Measurements from ENCODE around the gene SLC26A6. TPM values are rescaled to one million over a fixed set of nuclear protein-coding genes. Genes with fewer than 3 reads are reported as not detected.
A peak's percentile ranks its signal among the peaks of the same experiment; 100 is the strongest.

Gene SLC26A6
- total and polyA plus RNA-seq, 2 of the 13 experiments (the other 11 are each of a cell fraction or from before 2014, with no cell fraction given), result 40.7 to 184 TPM

GRCh38 chr3:48623851-48624547 lies 11.3 kb downstream of the SLC26A6 start (continued):
- TF ChIP-seq ZNF318 (CRISPR knock-in tag; IDR thresholded peaks at IDR 0.05) (no peak), YEATS2 (CRISPR knock-in tag; IDR thresholded peaks at IDR 0.05; ENCODE audit: borderline replicate concordance) (no peak), LCORL (IDR thresholded peaks at IDR 0.05) (no peak), LCORL (CRISPR knock-in tag; IDR thresholded peaks at IDR 0.05) (peak; percentile 56; the same call in 1 of the 2 replicates), FOSL1 (CRISPR knock-in tag; IDR thresholded peaks at IDR 0.05; ENCODE audit: borderline replicate concordance) (no peak), ZBTB8A (CRISPR knock-in tag; IDR thresholded peaks at IDR 0.05; ENCODE audit: borderline replicate concordance, low read depth) (no peak), HOXA3 (CRISPR knock-in tag; IDR thresholded peaks at IDR 0.05) (no peak), SIN3A (IDR thresholded peaks at IDR 0.05; ENCODE audit: borderline replicate concordance, low read depth, low read length) (no peak; the same call in 1 of the 2 replicates), RFXAP (CRISPR knock-in tag; IDR thresholded peaks at IDR 0.05; ENCODE audit: borderline replicate concordance) (no peak), RARA (CRISPR knock-in tag; IDR thresholded peaks at IDR 0.05) (peak; percentile 55)
- TF ChIP-seq, protein P1, sequence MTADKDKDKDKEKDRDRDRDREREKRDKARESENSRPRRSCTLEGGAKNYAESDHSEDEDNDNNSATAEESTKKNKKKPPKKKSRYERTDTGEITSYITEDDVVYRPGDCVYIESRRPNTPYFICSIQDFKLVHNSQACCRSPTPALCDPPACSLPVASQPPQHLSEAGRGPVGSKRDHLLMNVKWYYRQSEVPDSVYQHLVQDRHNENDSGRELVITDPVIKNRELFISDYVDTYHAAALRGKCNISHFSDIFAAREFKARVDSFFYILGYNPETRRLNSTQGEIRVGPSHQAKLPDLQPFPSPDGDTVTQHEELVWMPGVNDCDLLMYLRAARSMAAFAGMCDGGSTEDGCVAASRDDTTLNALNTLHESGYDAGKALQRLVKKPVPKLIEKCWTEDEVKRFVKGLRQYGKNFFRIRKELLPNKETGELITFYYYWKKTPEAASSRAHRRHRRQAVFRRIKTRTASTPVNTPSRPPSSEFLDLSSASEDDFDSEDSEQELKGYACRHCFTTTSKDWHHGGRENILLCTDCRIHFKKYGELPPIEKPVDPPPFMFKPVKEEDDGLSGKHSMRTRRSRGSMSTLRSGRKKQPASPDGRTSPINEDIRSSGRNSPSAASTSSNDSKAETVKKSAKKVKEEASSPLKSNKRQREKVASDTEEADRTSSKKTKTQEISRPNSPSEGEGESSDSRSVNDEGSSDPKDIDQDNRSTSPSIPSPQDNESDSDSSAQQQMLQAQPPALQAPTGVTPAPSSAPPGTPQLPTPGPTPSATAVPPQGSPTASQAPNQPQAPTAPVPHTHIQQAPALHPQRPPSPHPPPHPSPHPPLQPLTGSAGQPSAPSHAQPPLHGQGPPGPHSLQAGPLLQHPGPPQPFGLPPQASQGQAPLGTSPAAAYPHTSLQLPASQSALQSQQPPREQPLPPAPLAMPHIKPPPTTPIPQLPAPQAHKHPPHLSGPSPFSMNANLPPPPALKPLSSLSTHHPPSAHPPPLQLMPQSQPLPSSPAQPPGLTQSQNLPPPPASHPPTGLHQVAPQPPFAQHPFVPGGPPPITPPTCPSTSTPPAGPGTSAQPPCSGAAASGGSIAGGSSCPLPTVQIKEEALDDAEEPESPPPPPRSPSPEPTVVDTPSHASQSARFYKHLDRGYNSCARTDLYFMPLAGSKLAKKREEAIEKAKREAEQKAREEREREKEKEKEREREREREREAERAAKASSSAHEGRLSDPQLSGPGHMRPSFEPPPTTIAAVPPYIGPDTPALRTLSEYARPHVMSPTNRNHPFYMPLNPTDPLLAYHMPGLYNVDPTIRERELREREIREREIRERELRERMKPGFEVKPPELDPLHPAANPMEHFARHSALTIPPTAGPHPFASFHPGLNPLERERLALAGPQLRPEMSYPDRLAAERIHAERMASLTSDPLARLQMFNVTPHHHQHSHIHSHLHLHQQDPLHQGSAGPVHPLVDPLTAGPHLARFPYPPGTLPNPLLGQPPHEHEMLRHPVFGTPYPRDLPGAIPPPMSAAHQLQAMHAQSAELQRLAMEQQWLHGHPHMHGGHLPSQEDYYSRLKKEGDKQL (CRISPR knock-in tag; IDR thresholded peaks at IDR 0.05; ENCODE audit: low read depth), result no peak

Data from HepG2 (cell line).